Measurements from ENCODE around the gene COBL. TPM values are rescaled to one million over a fixed set of nuclear protein-coding genes. Genes with fewer than 3 reads are reported as not detected.

COBL gene
- total and polyA plus RNA-seq, 2 of the 8 experiments (the other 6 are each of a cell fraction or from before 2014, with no cell fraction given) = 13.8 to 40.4 TPM

DNA sequence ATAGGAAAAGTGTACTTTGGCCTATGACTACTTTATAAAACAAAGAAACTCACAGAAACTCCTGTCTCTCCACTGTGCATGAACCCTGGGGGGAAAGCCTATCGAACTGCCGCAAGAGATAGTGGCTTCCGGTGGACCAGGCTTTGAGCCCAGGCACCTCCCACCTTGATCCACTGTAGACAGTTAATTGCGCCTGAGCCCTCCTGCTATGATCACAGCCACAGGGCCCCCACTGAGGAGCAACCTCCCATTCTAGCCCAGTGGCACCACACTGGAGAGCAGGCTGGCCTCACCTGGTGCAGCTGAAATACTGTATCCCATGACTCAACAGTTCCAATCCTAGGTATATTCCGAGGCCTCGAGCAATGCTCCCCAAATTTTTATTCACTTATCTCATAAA, 98.8 kb downstream of the COBL start:
- H2BK120ac ChIP-seq (replicated peaks; ENCODE audit: low read depth, low read length) = no peak overlapping the region
- no peak overlapping the region for H3K4me3 ChIP-seq (ENCODE audit: extremely low read depth in 1 of 4, insufficient read depth in 2 of 4, low read depth in 3 of 4, low read length in 4 of 4)
- H2AFZ ChIP-seq (ENCODE audit: low read length) = no peak overlapping the region
- no peaks in the 10 kb centered on the region for H3K36me3 ChIP-seq (ENCODE audit: control insufficient read depth in 2 of 4, insufficient read depth in 4 of 4, low read length in 3 of 4)
- no peak overlapping the region for H3K18ac ChIP-seq (ENCODE audit: extremely low read depth, low read length)
- H3K4me1 ChIP-seq (replicated peaks in 1 of 4; ENCODE audit: control insufficient read depth in 3 of 4, insufficient read depth in 4 of 4, low read length in 3 of 4) = peaks cover 1 to 11% (median 8%) of the 10 kb centered on the region in 4 experiments; a peak in 4 of 7 replicates
- H2BK15ac ChIP-seq (ENCODE audit: low read length) = no peak overlapping the region
- no peaks in the 10 kb centered on the region for H3K23me2 ChIP-seq (ENCODE audit: low read depth, low read length)
- no peak for TF ChIP-seq YY1 (IDR thresholded peaks at IDR 0.05; ENCODE audit: low read depth, low read length)
- no peak for TF ChIP-seq GTF2F1 (IDR thresholded peaks at IDR 0.05; ENCODE audit: borderline replicate concordance, low read depth, low read length)
- no peak for TF ChIP-seq SP4 (IDR thresholded peaks at IDR 0.05; ENCODE audit: low read length)
- no peak for TF ChIP-seq CBX5 (IDR thresholded peaks at IDR 0.05; ENCODE audit: low read depth, low read length)
- TF ChIP-seq HDAC6 (IDR thresholded peaks at IDR 0.05; ENCODE audit: low read depth, low read length) = no peak
- no peak for TF ChIP-seq KDM1A (IDR thresholded peaks at IDR 0.05; ENCODE audit: borderline replicate concordance, low read length)
- TF ChIP-seq RBBP5 (IDR thresholded peaks at IDR 0.05; ENCODE audit: borderline replicate concordance, low read depth, low read length) = no peak
- DNase-seq (ENCODE audit: low read depth in 1 of 2, low spot score in 2 of 2) = no peak
- no peak overlapping the region for H2BK20ac ChIP-seq (ENCODE audit: low read length)
- peaks cover 12% of the 10 kb centered on the region for H3K79me1 ChIP-seq (ENCODE audit: low read depth, low read length)
- no peaks in the 10 kb centered on the region for H3K9me3 ChIP-seq (ENCODE audit: insufficient read depth in 2 of 2, low read depth in 1 of 2, low read length in 1 of 2)
- H3K56ac ChIP-seq (replicated peaks; ENCODE audit: insufficient read length, low read depth, low read length) = no peak overlapping the region
- ChIA-PET CTCF (ENCODE audit: partially characterized antibody) (interaction anchor here (0.6 to 5.4 kb wide), 2 partner anchors 7 to 19 kb away, joined by 3 to 24 read pairs; no protein-coding TSS in a partner anchor), POLR2A (ENCODE audit: partially characterized antibody) (no interaction called here)
- no peak overlapping the region for H4K91ac ChIP-seq (replicated peaks; ENCODE audit: insufficient read length, low read length)
- peaks cover 0 to 2% of the 10 kb centered on the region in 2 experiments for H4K20me1 ChIP-seq (replicated peaks in 1 of 2; ENCODE audit: control insufficient read depth in 1 of 2, insufficient read depth in 2 of 2, low read length in 2 of 2)
- H3K27me3 ChIP-seq (replicated peaks in 1 of 4; ENCODE audit: control insufficient read depth in 3 of 4, extremely low read depth in 1 of 4, insufficient read depth in 3 of 4, low read length in 3 of 4) = no peaks in the 10 kb centered on the region
- no peak overlapping the region for H3K23ac ChIP-seq (ENCODE audit: insufficient read length)
- H3K4me2 ChIP-seq (ENCODE audit: insufficient read depth in 1 of 2, low read depth in 2 of 2, low read length in 2 of 2) = no peak overlapping the region
- no peak overlapping the region for H4K5ac ChIP-seq (ENCODE audit: insufficient read length, low read depth, low read length)
- FAIRE-seq = no peak
- no peak overlapping the region for H3K27ac ChIP-seq (ENCODE audit: low read depth, low read length)
- no peak overlapping the region for H4K8ac ChIP-seq (ENCODE audit: extremely low read depth, insufficient read depth, low read length)
- no peak overlapping the region for H3K4ac ChIP-seq (replicated peaks; ENCODE audit: insufficient read length, low read depth, low read length)
- no peak overlapping the region for H2AK5ac ChIP-seq (ENCODE audit: low read depth, low read length)
- no peak overlapping the region for H2BK12ac ChIP-seq (ENCODE audit: low read depth, low read length)
- H2BK5ac ChIP-seq (ENCODE audit: low read depth, low read length) = no peak overlapping the region
- no peak overlapping the region for H3K9ac ChIP-seq (replicated peaks in 1 of 4; ENCODE audit: extremely low read depth in 1 of 4, low read depth in 3 of 4, low read length in 3 of 4)
- H3K14ac ChIP-seq (ENCODE audit: insufficient read length) = no peak overlapping the region
- peaks cover 0 to 11% of the 10 kb centered on the region in 2 experiments; a peak in 3 of 4 replicates for H3K79me2 ChIP-seq (ENCODE audit: control insufficient read depth in 1 of 2, insufficient read depth in 2 of 2, low read length in 2 of 2)
- WGBS, 2 experiments (ENCODE audit: extremely low coverage in 1 of 2, insufficient coverage in 1 of 2, insufficient read length in 1 of 2, insufficient replicate concordance in 2 of 2, low coverage in 1 of 2, low lambda C conversion rate in 2 of 2, missing lambda C conversion rate in 1 of 2) = 94% methylated on average over 6 of the region's 6 CpGs; no CpG with 5 or more reads in 1 of the 2 experiments
